H1 (cell line): ENCODE data around the gene CHST8. TPM values are rescaled to one million over a fixed set of nuclear protein-coding genes. Genes with fewer than 3 reads are reported as not detected.

Experiments
- CTCF ChIA-PET: fragments of 300-600 bp; sonication (Branson Sonifier 250); formaldehyde crosslinking; loops from one replicate; lab custom pipeline; 2021; ENCODE audit not compliant: partially characterized antibody; lab: Charles Lee
- POLR2A ChIA-PET: fragments of 300-600 bp; sonication (Branson Sonifier 250); formaldehyde crosslinking; loops from one replicate; lab custom pipeline; 2021; ENCODE audit warnings: inconsistent platforms; ENCODE audit not compliant: partially characterized antibody; lab: Charles Lee
- DNase-seq, 2 experiments: peaks; one replicate each; pipeline versions ENCODE4 v3.0.0 to v3.0.0-alpha.2; 2010 to 2022; ENCODE audit warnings: low spot score in 2 of 2, low read depth in 1 of 2, mixed read lengths in 1 of 2
- FAIRE-seq: peaks from 2 replicates; lab custom pipeline; 2011; peaks lifted over from hg19 to GRCh38; lab: Jason Lieb, UNC
- H2AFZ ChIP-seq: 2 replicates; pipeline ENCODE4 v1.8.1; 2012; ENCODE audit warnings: low read length, inconsistent platforms
- H2AK5ac ChIP-seq: 2 replicates; pipeline ENCODE4 v1.6.1; 2013; ENCODE audit warnings: low read depth, low read length
- H2BK120ac ChIP-seq: replicated peaks from 2 replicates; pipeline ENCODE3; 2013; ENCODE audit warnings: low read depth, low read length, inconsistent platforms
- H2BK12ac ChIP-seq: 2 replicates; pipeline ENCODE4 v1.6.1; 2013; ENCODE audit warnings: low read depth, low read length
- H2BK15ac ChIP-seq: 2 replicates; pipeline ENCODE4 v1.6.1; 2013; ENCODE audit warnings: low read length
- H2BK20ac ChIP-seq: 2 replicates; pipeline ENCODE4 v1.6.1; 2013; ENCODE audit warnings: low read length
- H2BK5ac ChIP-seq: 2 replicates; pipeline ENCODE4 v1.6.1; 2013; ENCODE audit warnings: low read depth, low read length
- H3K14ac ChIP-seq: 2 replicates; pipeline ENCODE4 v1.6.1; 2013; ENCODE audit warnings: inconsistent platforms; ENCODE audit not compliant: insufficient read length
- H3K18ac ChIP-seq: 2 replicates; pipeline ENCODE4 v1.6.1; 2013; ENCODE audit warnings: low read length; ENCODE audit errors: extremely low read depth
- H3K23ac ChIP-seq: 2 replicates; pipeline ENCODE4 v1.6.1; 2013; ENCODE audit warnings: inconsistent platforms; ENCODE audit not compliant: insufficient read length
- H3K23me2 ChIP-seq: 2 replicates; pipeline ENCODE4 v1.6.1; 2013; ENCODE audit warnings: low read depth, low read length
- H3K27ac ChIP-seq: 2 replicates; pipeline ENCODE4 v1.6.1; 2011; ENCODE audit warnings: low read depth, low read length, inconsistent platforms
- H3K27me3 ChIP-seq, 4 experiments: replicated peaks in 1 of 4; 1 replicate in 1 of 4; 2 replicates in 3 of 4; pipeline versions ENCODE4 v1.6.1 to v1.8.1; 2011 to 2013; ENCODE audit warnings: low read length in 3 of 4, mild to moderate bottlenecking in 3 of 4, inconsistent platforms in 2 of 4, mixed read lengths in 2 of 4, moderate library complexity in 1 of 4; ENCODE audit not compliant: control insufficient read depth in 3 of 4, insufficient read depth in 3 of 4; ENCODE audit errors: extremely low read depth in 1 of 4
- H3K36me3 ChIP-seq, 4 experiments: 2 replicates each; pipeline versions ENCODE4 v1.6.1 to v1.8.1; 2011 to 2013; ENCODE audit warnings: mild to moderate bottlenecking in 4 of 4, low read length in 3 of 4, moderate library complexity in 2 of 4, control low read depth in 1 of 4, inconsistent platforms in 1 of 4; ENCODE audit not compliant: insufficient read depth in 4 of 4, control insufficient read depth in 2 of 4
- H3K4ac ChIP-seq: replicated peaks from 2 replicates; pipeline ENCODE3; 2013; ENCODE audit warnings: low read length, low read depth, mixed read lengths, inconsistent platforms; ENCODE audit not compliant: insufficient read length
- H3K4me1 ChIP-seq, 4 experiments: replicated peaks in 1 of 4; 1 replicate in 1 of 4; 2 replicates in 3 of 4; pipeline versions ENCODE4 v1.6.1 to v1.8.1; 2011 to 2013; ENCODE audit warnings: low read length in 3 of 4, inconsistent platforms in 2 of 4, mixed read lengths in 1 of 4; ENCODE audit not compliant: insufficient read depth in 4 of 4, control insufficient read depth in 3 of 4
- H3K4me2 ChIP-seq, 2 experiments: 2 replicates each; pipeline versions ENCODE4 v1.6.1 to v1.8.1; 2011 to 2013; ENCODE audit warnings: low read depth in 2 of 2, low read length in 2 of 2, control low read depth in 1 of 2, inconsistent platforms in 1 of 2, mild to moderate bottlenecking in 1 of 2; ENCODE audit not compliant: insufficient read depth in 1 of 2
- H3K4me3 ChIP-seq, 4 experiments: fragments of 200-600, 300-600 bp in 1 of 4; sonication (generic), shearing (Covaris generic), sonication (Bioruptor Twin) in 1 of 4; 2 replicates each; pipeline versions ENCODE4 v1.5.1 to v1.8.1; 2011 to 2016; ENCODE audit warnings: low read length in 4 of 4, low read depth in 3 of 4, control low read depth in 2 of 4, inconsistent platforms in 2 of 4, mild to moderate bottlenecking in 2 of 4, mixed read lengths in 1 of 4, moderate library complexity in 1 of 4; ENCODE audit not compliant: insufficient read depth in 2 of 4; ENCODE audit errors: extremely low read depth in 1 of 4
- H3K56ac ChIP-seq: replicated peaks from 2 replicates; pipeline ENCODE3; 2013; ENCODE audit warnings: low read depth, mild to moderate bottlenecking, mixed read lengths, low read length, inconsistent platforms; ENCODE audit not compliant: insufficient read length
- H3K79me1 ChIP-seq: 2 replicates; pipeline ENCODE4 v1.6.1; 2013; ENCODE audit warnings: low read depth, low read length, control low read depth
- H3K79me2 ChIP-seq, 2 experiments: 2 replicates each; pipeline versions ENCODE4 v1.6.1 to v1.8.1; 2012 to 2013; ENCODE audit warnings: low read length in 2 of 2, mild to moderate bottlenecking in 2 of 2, inconsistent platforms in 1 of 2; ENCODE audit not compliant: insufficient read depth in 2 of 2, control insufficient read depth in 1 of 2
- H3K9ac ChIP-seq, 4 experiments: replicated peaks in 1 of 4; 1 replicate in 1 of 4; 2 replicates in 3 of 4; pipeline versions ENCODE4 v1.6.1 to v1.8.1; 2011 to 2013; ENCODE audit warnings: low read depth in 3 of 4, low read length in 3 of 4, control low read depth in 2 of 4, mild to moderate bottlenecking in 2 of 4, moderate library complexity in 2 of 4, inconsistent platforms in 1 of 4; ENCODE audit errors: extremely low read depth in 1 of 4
- H3K9me3 ChIP-seq, 2 experiments: 2 replicates each; pipeline versions ENCODE4 v1.6.1 to v1.8.1; 2012 to 2013; ENCODE audit warnings: mild to moderate bottlenecking in 2 of 2, moderate library complexity in 2 of 2, control low read depth in 1 of 2, inconsistent platforms in 1 of 2, low read depth in 1 of 2, low read length in 1 of 2, mixed read lengths in 1 of 2; ENCODE audit not compliant: insufficient read depth in 2 of 2
- H4K20me1 ChIP-seq, 2 experiments: replicated peaks in 1 of 2; 2 replicates each; pipeline versions ENCODE3 to v1.8.1; 2011 to 2013; ENCODE audit warnings: inconsistent platforms in 2 of 2, low read length in 2 of 2, mild to moderate bottlenecking in 1 of 2; ENCODE audit not compliant: insufficient read depth in 2 of 2, control insufficient read depth in 1 of 2
- H4K5ac ChIP-seq: 2 replicates; pipeline ENCODE4 v1.6.1; 2013; ENCODE audit warnings: low read length, low read depth, mixed read lengths, inconsistent platforms; ENCODE audit not compliant: insufficient read length
- H4K8ac ChIP-seq: 2 replicates; pipeline ENCODE4 v1.8.0; 2013; ENCODE audit warnings: mild to moderate bottlenecking, moderate library complexity, low read length, inconsistent platforms; ENCODE audit not compliant: insufficient read depth; ENCODE audit errors: extremely low read depth
- H4K91ac ChIP-seq: replicated peaks from 2 replicates; pipeline ENCODE3; 2013; ENCODE audit warnings: low read length, mixed read lengths, inconsistent platforms; ENCODE audit not compliant: insufficient read length
- BCL11A ChIP-seq, 2 experiments: IDR thresholded peaks; one replicate each; pipeline ENCODE4 v1.6.1; 2011; ENCODE audit warnings: low read depth in 2 of 2, low read length in 2 of 2, mild to moderate bottlenecking in 2 of 2
- MAX ChIP-seq: IDR thresholded peaks from 2 replicates; pipeline ENCODE4 v1.6.1; 2012; ENCODE audit warnings: inconsistent platforms
- NRF1 ChIP-seq: IDR thresholded peaks from 2 replicates; pipeline ENCODE4 v1.6.1; 2011; ENCODE audit warnings: mild to moderate bottlenecking, low read depth, low read length, improper control_type of control experiment
- RNF2 ChIP-seq: fragments of 200-900, 300-1000 bp; sonication (generic); IDR thresholded peaks from 2 replicates; pipeline ENCODE4 v1.7.1; 2016; ENCODE audit warnings: borderline replicate concordance, low read depth, mild to moderate bottlenecking, antibody characterized with exemption, low read length; ENCODE audit not compliant: poor library complexity, severe bottlenecking; ENCODE audit errors: missing control alignments
- SP1 ChIP-seq: IDR thresholded peaks from 2 replicates; pipeline ENCODE4 v1.6.1; 2011; ENCODE audit warnings: low read depth, low read length
- SRF ChIP-seq: IDR thresholded peaks from 2 replicates; pipeline ENCODE4 v1.6.1; 2011; ENCODE audit warnings: mild to moderate bottlenecking, low read depth, low read length, moderate library complexity
- SUZ12 ChIP-seq: fragments of 200-600 bp; sonication (generic); IDR thresholded peaks from 2 replicates; pipeline ENCODE4 v1.6.1; 2012; ENCODE audit warnings: mild to moderate bottlenecking, inconsistent platforms, low read length, moderate library complexity, mixed read lengths
- TAF1 ChIP-seq: IDR thresholded peaks from 2 replicates; pipeline ENCODE4 v1.6.1; 2011; ENCODE audit warnings: mild to moderate bottlenecking, low read depth, low read length
- YY1 ChIP-seq: IDR thresholded peaks from 2 replicates; pipeline ENCODE4 v1.6.1; 2011; ENCODE audit warnings: low read depth, mild to moderate bottlenecking, low read length
- WGBS, 2 experiments: shearing (Covaris generic) in 1 of 2; methylation state at CpG; one replicate each; pipeline versions ENCODE4 v1.1.6 to v1.1.7; 2013 to 2015; ENCODE audit warnings: low lambda C conversion rate in 2 of 2, mixed read lengths in 2 of 2, inconsistent platforms in 1 of 2, low coverage in 1 of 2, missing lambda C conversion rate in 1 of 2; ENCODE audit not compliant: insufficient replicate concordance in 2 of 2, insufficient coverage in 1 of 2, insufficient read length in 1 of 2; ENCODE audit errors: extremely low coverage in 1 of 2, missing lambda C conversion rate in 1 of 2; 5-methylcytosine and 5-hydroxymethylcytosine counted together
- polyA plus RNA-seq, 7 experiments: library from polyadenylated mRNA; depleted of rRNA in 3 of 7; stranded (reverse) in 5 of 7; unstranded in 2 of 7; fragments of >200 nt in 5 of 7; fragments of 200-250 nt in 2 of 7; gene quantifications; 1 replicate in 5 of 7; 2 replicates in 1 of 7; 4 replicates in 1 of 7; pipeline versions ENCODE4 v1.2.1 to v1.2.3, GENCODE V29; 2011 to 2013; ENCODE audit warnings: missing spikeins in 2 of 7, mixed read lengths in 2 of 7
- total RNA-seq: library from RNA; stranded (reverse); fragmentation: NEBNext Ultra II Directional; extraction: Animal tissue kit (Norgen Biotek cat#: 25700); gene quantifications from 2 replicates; pipeline ENCODE4 v1.2.1, GENCODE V29; 2021
- TF ChIP-seq, protein P1 (sequence below): IDR thresholded peaks from 2 replicates; pipeline ENCODE4 v1.6.1; 2012; ENCODE audit warnings: inconsistent platforms

CHST8 gene
- total and polyA plus RNA-seq, 2 of the 8 experiments (the other 6 are each of a cell fraction or from before 2014, with no cell fraction given), result 10.8 to 28.2 TPM

DNA sequence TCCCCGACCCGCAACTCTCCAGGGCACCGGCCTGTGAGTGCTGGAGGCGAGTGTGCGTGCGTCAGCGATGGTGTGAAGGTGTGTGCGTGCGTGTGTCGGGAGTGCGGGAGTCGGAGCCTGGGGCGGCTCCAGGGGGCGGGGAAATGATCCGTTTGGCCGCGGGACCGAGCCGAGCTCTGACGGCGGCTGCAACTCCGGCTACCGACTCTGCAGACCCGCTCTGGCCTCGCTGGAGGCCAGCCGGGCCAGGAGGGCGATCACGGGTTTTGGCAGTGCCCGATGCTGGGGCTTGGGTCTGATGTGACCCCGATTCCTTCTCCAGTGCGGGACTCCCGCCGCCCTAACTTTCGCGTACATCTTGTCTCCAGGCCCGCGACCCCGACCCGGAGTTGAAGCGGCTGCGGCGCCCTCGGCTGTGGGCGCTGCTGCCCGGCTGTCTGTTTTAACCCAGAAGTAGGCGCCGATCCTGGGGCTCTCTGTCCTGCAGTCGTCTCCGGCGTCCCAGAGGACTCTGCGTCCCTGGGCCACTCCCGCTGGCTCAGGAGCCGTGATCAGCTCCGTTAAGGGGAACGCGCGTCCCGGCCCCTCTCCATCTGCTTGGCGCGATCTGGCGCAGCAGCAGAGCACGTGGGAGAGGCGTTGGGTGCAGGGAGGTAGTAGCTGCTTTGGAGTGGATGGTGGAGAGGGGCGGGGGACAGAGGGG, 1.2 kb downstream of the CHST8 start:
- no peaks in the 10 kb centered on the region for H3K9me3 ChIP-seq
- H4K91ac ChIP-seq, result peak overlapping the region; percentile 74
- peaks cover 4% of the 10 kb centered on the region for H3K79me1 ChIP-seq
- H3K23me2 ChIP-seq, result peaks cover 22% of the 10 kb centered on the region; the same call in 1 of the 2 replicates
- no peak overlapping the region for H3K4ac ChIP-seq
- peak overlapping the region; percentile 60 for H3K18ac ChIP-seq
- peak overlapping the region; percentile 49 to 80 (median 62) for H3K4me3 ChIP-seq
- H2AK5ac ChIP-seq, result no peak overlapping the region
- H3K56ac ChIP-seq, result peak overlapping the region; percentile 46
- H2BK12ac ChIP-seq, result peak overlapping the region; percentile 68; the same call in 1 of the 2 replicates
- no peaks in the 10 kb centered on the region for H3K36me3 ChIP-seq
- H3K14ac ChIP-seq, result no peak overlapping the region
- 4% methylated on average over 63 of the region's 64 CpGs; no CpG with 5 or more reads in 1 of the 2 experiments for WGBS, 2 experiments
- no peak overlapping the region for H2AFZ ChIP-seq
- H4K8ac ChIP-seq, result peak overlapping the region; percentile 38; the same call in 1 of the 2 replicates
- H3K79me2 ChIP-seq, result peaks cover 0 to 7% of the 10 kb centered on the region in 2 experiments; a peak in 1 of 4 replicates
- DNase-seq (no peak), FAIRE-seq (no peak)
- H3K4me2 ChIP-seq, result peak overlapping the region; percentile 74 to 89
- H3K27ac ChIP-seq, result no peak overlapping the region
- no peak overlapping the region for H3K23ac ChIP-seq
- H2BK5ac ChIP-seq, result no peak overlapping the region
- H2BK15ac ChIP-seq, result no peak overlapping the region; the same call in 1 of the 2 replicates
- ChIA-PET POLR2A (interaction anchor here (0.5 to 3.9 kb wide), 23 partner anchors 9 to 551 kb away, joined by 3 to 19 read pairs (median 4); partner anchors contain the start of gene PEPD), CTCF (interaction anchor here (1.4 to 2.3 kb wide), 2 partner anchors 14 to 18 kb away, joined by 4 to 6 read pairs; no protein-coding TSS in a partner anchor)
- no peak overlapping the region for H2BK120ac ChIP-seq
- H3K9ac ChIP-seq, result peak overlapping the region in 2 of 4 experiments; percentile 13 to 52; a peak in 2 of 7 replicates
- peaks cover 5 to 13% (median 9%) of the 10 kb centered on the region in 4 experiments for H3K4me1 ChIP-seq
- no peak overlapping the region for H2BK20ac ChIP-seq
- peaks cover 15 to 59% (median 44%) of the 10 kb centered on the region in 4 experiments for H3K27me3 ChIP-seq
- H4K5ac ChIP-seq, result no peak overlapping the region
- H4K20me1 ChIP-seq, result peaks cover 2 to 13% of the 10 kb centered on the region in 2 experiments
- TF ChIP-seq YY1 (no peak), BCL11A (IDR thresholded peaks at IDR 0.05; ENCODE audit: low read depth in 2 of 2, low read length in 2 of 2) (no peak), RNF2 (peak; percentile 62), SRF (no peak), TAF1 (0 out of 2 replicates have a peak, but pooled peaks have one; percentile 25), SUZ12 (peak; percentile 78), MAX (peak; percentile 91), NRF1 (no peak), SP1 (no peak)
- TF ChIP-seq, protein P1, sequence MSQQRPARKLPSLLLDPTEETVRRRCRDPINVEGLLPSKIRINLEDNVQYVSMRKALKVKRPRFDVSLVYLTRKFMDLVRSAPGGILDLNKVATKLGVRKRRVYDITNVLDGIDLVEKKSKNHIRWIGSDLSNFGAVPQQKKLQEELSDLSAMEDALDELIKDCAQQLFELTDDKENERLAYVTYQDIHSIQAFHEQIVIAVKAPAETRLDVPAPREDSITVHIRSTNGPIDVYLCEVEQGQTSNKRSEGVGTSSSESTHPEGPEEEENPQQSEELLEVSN, result peak; percentile 77
